ENCODE results near the gene LRRTM2.
A peak's percentile ranks its signal among the peaks of the same experiment; 100 is the strongest.

Gene LRRTM2

DNA sequence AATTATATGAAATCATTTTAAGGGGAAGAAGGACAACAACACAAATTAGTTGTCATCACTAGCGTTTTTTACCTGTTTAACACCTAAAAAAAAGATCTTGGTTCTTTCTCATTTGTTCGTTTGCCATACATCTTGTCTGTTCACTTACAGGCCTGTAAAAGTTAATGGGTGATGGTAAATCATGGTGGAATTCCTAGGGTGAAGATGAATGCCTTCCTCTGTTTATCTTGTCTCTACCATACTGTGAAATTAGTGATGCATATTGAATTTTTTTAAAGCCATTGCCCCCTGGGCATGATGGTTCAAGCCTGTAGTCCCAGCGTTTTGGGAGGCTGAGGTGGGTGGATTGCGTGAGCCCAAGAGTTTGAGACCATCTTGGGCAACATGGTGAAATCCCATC, 46.6 kb downstream of the LRRTM2 start:
- no peaks in the 10 kb centered on the region for H3K79me2 ChIP-seq (ENCODE audit: insufficient read depth, low read length)
- no peaks in the 10 kb centered on the region for H3K4me1 ChIP-seq (ENCODE audit: insufficient read depth, low read length, severe bottlenecking)
- H3K27me3 ChIP-seq (ENCODE audit: insufficient read depth, low read length), result no peaks in the 10 kb centered on the region
- H3K27ac ChIP-seq (ENCODE audit: low read depth, low read length, poor library complexity, severe bottlenecking), result no peak overlapping the region
- no peak overlapping the region for H3K9ac ChIP-seq (ENCODE audit: low read length)
- no peak overlapping the region for H3K4me3 ChIP-seq (ENCODE audit: low read depth, low read length, poor library complexity, severe bottlenecking)
- no peak overlapping the region for H3K4me2 ChIP-seq (ENCODE audit: low read length)
- no peak for TF ChIP-seq EZH2 (IDR thresholded peaks at IDR 0.05; ENCODE audit: borderline replicate concordance, low read length)
- TF ChIP-seq, protein P1, sequence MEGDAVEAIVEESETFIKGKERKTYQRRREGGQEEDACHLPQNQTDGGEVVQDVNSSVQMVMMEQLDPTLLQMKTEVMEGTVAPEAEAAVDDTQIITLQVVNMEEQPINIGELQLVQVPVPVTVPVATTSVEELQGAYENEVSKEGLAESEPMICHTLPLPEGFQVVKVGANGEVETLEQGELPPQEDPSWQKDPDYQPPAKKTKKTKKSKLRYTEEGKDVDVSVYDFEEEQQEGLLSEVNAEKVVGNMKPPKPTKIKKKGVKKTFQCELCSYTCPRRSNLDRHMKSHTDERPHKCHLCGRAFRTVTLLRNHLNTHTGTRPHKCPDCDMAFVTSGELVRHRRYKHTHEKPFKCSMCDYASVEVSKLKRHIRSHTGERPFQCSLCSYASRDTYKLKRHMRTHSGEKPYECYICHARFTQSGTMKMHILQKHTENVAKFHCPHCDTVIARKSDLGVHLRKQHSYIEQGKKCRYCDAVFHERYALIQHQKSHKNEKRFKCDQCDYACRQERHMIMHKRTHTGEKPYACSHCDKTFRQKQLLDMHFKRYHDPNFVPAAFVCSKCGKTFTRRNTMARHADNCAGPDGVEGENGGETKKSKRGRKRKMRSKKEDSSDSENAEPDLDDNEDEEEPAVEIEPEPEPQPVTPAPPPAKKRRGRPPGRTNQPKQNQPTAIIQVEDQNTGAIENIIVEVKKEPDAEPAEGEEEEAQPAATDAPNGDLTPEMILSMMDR (IDR thresholded peaks at IDR 0.05; ENCODE audit: low read length), result no peak
- H2AFZ ChIP-seq (ENCODE audit: low read length), result no peak overlapping the region
- H3F3A ChIP-seq (ENCODE audit: insufficient read depth, low read length), result no peaks in the 10 kb centered on the region
- no peaks in the 10 kb centered on the region; the same call in 1 of the 2 replicates for H3K36me3 ChIP-seq (ENCODE audit: insufficient read depth, low read length)
- no peaks in the 10 kb centered on the region for H3K9me2 ChIP-seq (ENCODE audit: low read depth, low read length)
- H3K9me3 ChIP-seq (ENCODE audit: low read length), result no peaks in the 10 kb centered on the region
- no peaks in the 10 kb centered on the region for H4K20me1 ChIP-seq (ENCODE audit: insufficient read depth, low read length)

DNA sequence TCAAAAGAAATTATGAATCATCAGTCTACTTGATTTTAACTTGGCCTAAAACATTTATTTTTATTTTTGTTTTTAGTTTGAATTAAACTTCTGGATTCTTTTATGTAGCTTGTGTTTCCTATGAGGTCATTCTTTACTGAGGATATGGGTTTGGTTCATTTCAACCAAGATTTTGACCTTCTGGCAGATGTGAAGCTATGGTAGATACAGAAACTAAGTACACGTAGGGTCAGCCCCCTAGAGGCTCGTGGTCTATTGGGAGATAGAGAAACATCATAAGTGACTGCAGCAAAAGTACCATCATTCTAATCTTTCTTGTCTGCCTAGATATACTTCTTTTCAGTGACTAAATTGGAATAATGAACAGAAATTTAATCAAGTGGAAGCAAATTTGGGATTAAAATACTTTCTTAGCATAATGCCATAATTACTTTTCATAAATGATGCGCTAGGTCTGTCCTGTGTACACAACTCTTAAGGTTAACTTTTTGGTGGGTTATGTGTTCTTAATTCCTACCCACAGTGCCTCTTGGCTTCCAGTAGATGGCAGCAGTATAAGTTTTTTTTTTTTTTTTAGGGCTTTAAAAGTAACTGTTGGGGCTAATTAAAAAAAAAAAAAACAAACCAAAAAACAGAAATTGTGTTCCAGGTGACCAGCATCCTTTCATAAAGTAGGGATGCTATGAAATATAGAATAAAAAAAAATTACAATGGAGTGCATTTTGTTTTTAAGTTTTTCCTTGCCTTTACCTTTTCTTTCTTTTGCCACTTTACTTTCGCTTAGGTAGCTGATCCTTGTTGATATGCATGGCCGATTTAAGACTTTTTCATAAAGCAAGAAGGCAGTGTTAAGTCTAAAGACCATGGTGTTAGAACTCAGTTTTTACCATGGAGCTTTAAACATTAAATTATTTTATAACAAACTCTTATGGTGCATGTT, 49.9 kb downstream of the LRRTM2 start:
- no peaks in the 10 kb centered on the region for H4K20me1 ChIP-seq (ENCODE audit: insufficient read depth, low read length)

DNA sequence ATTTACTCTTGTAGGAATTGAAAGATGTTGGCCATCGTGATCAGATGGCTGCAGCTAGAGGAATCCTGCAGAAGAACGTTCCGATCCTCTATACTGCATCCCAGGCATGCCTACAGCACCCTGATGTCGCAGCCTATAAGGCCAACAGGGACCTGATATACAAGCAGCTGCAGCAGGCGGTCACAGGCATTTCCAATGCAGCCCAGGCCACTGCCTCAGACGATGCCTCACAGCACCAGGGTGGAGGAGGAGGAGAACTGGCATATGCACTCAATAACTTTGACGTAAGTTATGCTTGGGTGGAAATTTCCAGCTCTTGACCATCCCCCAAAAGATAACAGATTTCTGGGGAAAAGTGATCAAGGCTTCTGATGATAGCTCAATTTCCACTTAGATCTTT, 50.6 kb downstream of the LRRTM2 start:
- no peaks in the 10 kb centered on the region for H3K79me2 ChIP-seq (ENCODE audit: insufficient read depth, low read length)

More for the DNA sequence above, 49.9 kb downstream of the LRRTM2 start:
- no peaks in the 10 kb centered on the region for H3K9me3 ChIP-seq (ENCODE audit: low read length)
- no peaks in the 10 kb centered on the region for H3K79me2 ChIP-seq (ENCODE audit: insufficient read depth, low read length)
- H3K4me3 ChIP-seq (ENCODE audit: low read depth, low read length, poor library complexity, severe bottlenecking), result no peak overlapping the region
- no peak overlapping the region for H2AFZ ChIP-seq (ENCODE audit: low read length)
- H3K27me3 ChIP-seq (ENCODE audit: insufficient read depth, low read length), result no peaks in the 10 kb centered on the region
- H3K27ac ChIP-seq (ENCODE audit: low read depth, low read length, poor library complexity, severe bottlenecking), result no peak overlapping the region
- no peaks in the 10 kb centered on the region for H3K4me1 ChIP-seq (ENCODE audit: insufficient read depth, low read length, severe bottlenecking)
- no peak overlapping the region for H3K9ac ChIP-seq (ENCODE audit: low read length)
- no peak for TF ChIP-seq EZH2 (IDR thresholded peaks at IDR 0.05; ENCODE audit: borderline replicate concordance, low read length)
- TF ChIP-seq, protein P1 (IDR thresholded peaks at IDR 0.05; ENCODE audit: low read length), result peak; percentile 65
- H3K9me2 ChIP-seq (ENCODE audit: low read depth, low read length), result no peaks in the 10 kb centered on the region
- H3K4me2 ChIP-seq (ENCODE audit: low read length), result no peak overlapping the region
- H3K36me3 ChIP-seq (ENCODE audit: insufficient read depth, low read length), result no peaks in the 10 kb centered on the region; the same call in 1 of the 2 replicates
- no peaks in the 10 kb centered on the region for H3F3A ChIP-seq (ENCODE audit: insufficient read depth, low read length)

More for the DNA sequence above, 50.6 kb downstream of the LRRTM2 start:
- no peak overlapping the region for H3K27ac ChIP-seq (ENCODE audit: low read depth, low read length, poor library complexity, severe bottlenecking)
- H3K27me3 ChIP-seq (ENCODE audit: insufficient read depth, low read length), result no peaks in the 10 kb centered on the region
- no peak overlapping the region for H3K4me2 ChIP-seq (ENCODE audit: low read length)
- H3K36me3 ChIP-seq (ENCODE audit: insufficient read depth, low read length), result no peaks in the 10 kb centered on the region; the same call in 1 of the 2 replicates
- H4K20me1 ChIP-seq (ENCODE audit: insufficient read depth, low read length), result no peaks in the 10 kb centered on the region
- H3K4me1 ChIP-seq (ENCODE audit: insufficient read depth, low read length, severe bottlenecking), result no peaks in the 10 kb centered on the region
- no peak overlapping the region for H3K9ac ChIP-seq (ENCODE audit: low read length)
- H3K4me3 ChIP-seq (ENCODE audit: low read depth, low read length, poor library complexity, severe bottlenecking), result no peak overlapping the region
- H3K9me3 ChIP-seq (ENCODE audit: low read length), result no peaks in the 10 kb centered on the region
- H3K9me2 ChIP-seq (ENCODE audit: low read depth, low read length), result no peaks in the 10 kb centered on the region
- no peak overlapping the region for H2AFZ ChIP-seq (ENCODE audit: low read length)
- H3F3A ChIP-seq (ENCODE audit: insufficient read depth, low read length), result no peaks in the 10 kb centered on the region
- TF ChIP-seq, protein P1 (IDR thresholded peaks at IDR 0.05; ENCODE audit: low read length), result no peak
- no peak for TF ChIP-seq EZH2 (IDR thresholded peaks at IDR 0.05; ENCODE audit: borderline replicate concordance, low read length)
